ENCODE measurements around the gene MYO10. TPM values are rescaled to one million over a fixed set of nuclear protein-coding genes. Genes with fewer than 3 reads are reported as not detected.

MYO10 gene
- total RNA-seq, 1 donor from 2014 or later = 80.2 TPM

GRCh38 chr5:16685069-16685468 lies 251.0 kb downstream of the MYO10 start:
- Histone ChIP-seq H3K9ac (ENCODE audit: low read length) (no peak overlapping the region), H3K9me3 (ENCODE audit: insufficient read depth, low read depth, low read length) (no peaks in the 10 kb centered on the region), H3K4me1 (ENCODE audit: insufficient read depth, low read length) (no peaks in the 10 kb centered on the region), H2AFZ (ENCODE audit: low read depth, low read length) (no peak overlapping the region), H3K79me2 (ENCODE audit: insufficient read depth, low read length) (peaks cover 18% of the 10 kb centered on the region), H3K4me2 (ENCODE audit: low read length) (no peak overlapping the region), H3K36me3 (ENCODE audit: insufficient read depth, low read length) (peaks cover 61% of the 10 kb centered on the region), H4K20me1 (ENCODE audit: insufficient read depth, low read length) (peaks cover 18% of the 10 kb centered on the region), H3K4me3 (ENCODE audit: insufficient read depth, low read depth, low read length) (no peak overlapping the region), H3K27ac (ENCODE audit: low read depth, low read length) (no peak overlapping the region), H3K27me3 (ENCODE audit: insufficient read depth, low read length) (no peaks in the 10 kb centered on the region)
- Mint-ChIP-seq H3K27ac (ENCODE audit: unreplicated experiment) (no peak overlapping the region), H3K9me3 (ENCODE audit: unreplicated experiment) (no peaks in the 10 kb centered on the region), H3K4me1 (ENCODE audit: low read depth, unreplicated experiment) (no peaks in the 10 kb centered on the region), H3K4me3 (ENCODE audit: unreplicated experiment) (no peak overlapping the region), H3K36me3 (ENCODE audit: low read depth, unreplicated experiment) (peaks cover 9% of the 10 kb centered on the region), H3K27me3 (ENCODE audit: low read depth, unreplicated experiment) (no peaks in the 10 kb centered on the region)
- TF ChIP-seq CTCF (IDR thresholded peaks at IDR 0.05; ENCODE audit: insufficient read depth, low read depth, low read length) = no peak
- no peak for TF ChIP-seq EZH2 (IDR thresholded peaks at IDR 0.05; ENCODE audit: insufficient read depth, low read length)
- DNase-seq (ENCODE audit: low read depth) (no peak), FAIRE-seq (no peak)

GRCh38 chr5:16681876-16682275 lies 254.2 kb downstream of the MYO10 start:
- Mint-ChIP-seq H3K9me3 (ENCODE audit: unreplicated experiment) (no peaks in the 10 kb centered on the region), H3K4me1 (ENCODE audit: low read depth, unreplicated experiment) (no peaks in the 10 kb centered on the region), H3K27ac (ENCODE audit: unreplicated experiment) (no peak overlapping the region), H3K4me3 (ENCODE audit: unreplicated experiment) (no peak overlapping the region), H3K27me3 (ENCODE audit: low read depth, unreplicated experiment) (no peaks in the 10 kb centered on the region), H3K36me3 (ENCODE audit: low read depth, unreplicated experiment) (peaks cover 15% of the 10 kb centered on the region)
- no peak overlapping the region for H3K4me2 ChIP-seq (ENCODE audit: low read length)
- H3K27ac ChIP-seq (ENCODE audit: low read depth, low read length) = no peak overlapping the region
- H3K27me3 ChIP-seq (ENCODE audit: insufficient read depth, low read length) = no peaks in the 10 kb centered on the region
- H2AFZ ChIP-seq (ENCODE audit: low read depth, low read length) = no peak overlapping the region
- H4K20me1 ChIP-seq (ENCODE audit: insufficient read depth, low read length) = peaks cover 3% of the 10 kb centered on the region
- no peak overlapping the region for H3K9ac ChIP-seq (ENCODE audit: low read length)
- H3K4me3 ChIP-seq (ENCODE audit: insufficient read depth, low read depth, low read length) = no peak overlapping the region
- no peaks in the 10 kb centered on the region for H3K4me1 ChIP-seq (ENCODE audit: insufficient read depth, low read length)
- TF ChIP-seq CTCF (IDR thresholded peaks at IDR 0.05; ENCODE audit: insufficient read depth, low read depth, low read length) (no peak), EZH2 (IDR thresholded peaks at IDR 0.05; ENCODE audit: insufficient read depth, low read length) (no peak)
- H3K36me3 ChIP-seq (ENCODE audit: insufficient read depth, low read length) = peaks cover 55% of the 10 kb centered on the region
- FAIRE-seq (no peak), DNase-seq (ENCODE audit: low read depth) (no peak)
- H3K9me3 ChIP-seq (ENCODE audit: insufficient read depth, low read depth, low read length) = no peaks in the 10 kb centered on the region
- H3K79me2 ChIP-seq (ENCODE audit: insufficient read depth, low read length) = peaks cover 9% of the 10 kb centered on the region

GRCh38 chr5:16679863-16680262 lies 256.2 kb downstream of the MYO10 start:
- Histone ChIP-seq H3K27me3 (ENCODE audit: insufficient read depth, low read length) (no peaks in the 10 kb centered on the region), H3K36me3 (ENCODE audit: insufficient read depth, low read length) (peaks cover 66% of the 10 kb centered on the region), H3K4me1 (ENCODE audit: insufficient read depth, low read length) (no peaks in the 10 kb centered on the region), H4K20me1 (ENCODE audit: insufficient read depth, low read length) (peaks cover 7% of the 10 kb centered on the region), H3K79me2 (ENCODE audit: insufficient read depth, low read length) (peaks cover 7% of the 10 kb centered on the region), H3K9ac (ENCODE audit: low read length) (no peak overlapping the region), H3K9me3 (ENCODE audit: insufficient read depth, low read depth, low read length) (no peaks in the 10 kb centered on the region), H2AFZ (ENCODE audit: low read depth, low read length) (no peak overlapping the region), H3K4me3 (ENCODE audit: insufficient read depth, low read depth, low read length) (no peak overlapping the region), H3K27ac (ENCODE audit: low read depth, low read length) (no peak overlapping the region), H3K4me2 (ENCODE audit: low read length) (no peak overlapping the region)
- Mint-ChIP-seq H3K9me3 (ENCODE audit: unreplicated experiment) (no peaks in the 10 kb centered on the region), H3K4me3 (ENCODE audit: unreplicated experiment) (no peak overlapping the region), H3K27me3 (ENCODE audit: low read depth, unreplicated experiment) (no peaks in the 10 kb centered on the region), H3K4me1 (ENCODE audit: low read depth, unreplicated experiment) (no peaks in the 10 kb centered on the region), H3K36me3 (ENCODE audit: low read depth, unreplicated experiment) (peaks cover 18% of the 10 kb centered on the region), H3K27ac (ENCODE audit: unreplicated experiment) (no peak overlapping the region)
- no peak for TF ChIP-seq CTCF (IDR thresholded peaks at IDR 0.05; ENCODE audit: insufficient read depth, low read depth, low read length)
- TF ChIP-seq EZH2 (IDR thresholded peaks at IDR 0.05; ENCODE audit: insufficient read depth, low read length) = no peak
- FAIRE-seq (no peak), DNase-seq (ENCODE audit: low read depth) (no peak)
